ENCODE data around the gene CARS2.
"Not testable (repeated sequence)": the region's sequence is repeated elsewhere in the genome, so short reads cannot be mapped to it uniquely, and the experiment has no call there.

Gene CARS2

DNA sequence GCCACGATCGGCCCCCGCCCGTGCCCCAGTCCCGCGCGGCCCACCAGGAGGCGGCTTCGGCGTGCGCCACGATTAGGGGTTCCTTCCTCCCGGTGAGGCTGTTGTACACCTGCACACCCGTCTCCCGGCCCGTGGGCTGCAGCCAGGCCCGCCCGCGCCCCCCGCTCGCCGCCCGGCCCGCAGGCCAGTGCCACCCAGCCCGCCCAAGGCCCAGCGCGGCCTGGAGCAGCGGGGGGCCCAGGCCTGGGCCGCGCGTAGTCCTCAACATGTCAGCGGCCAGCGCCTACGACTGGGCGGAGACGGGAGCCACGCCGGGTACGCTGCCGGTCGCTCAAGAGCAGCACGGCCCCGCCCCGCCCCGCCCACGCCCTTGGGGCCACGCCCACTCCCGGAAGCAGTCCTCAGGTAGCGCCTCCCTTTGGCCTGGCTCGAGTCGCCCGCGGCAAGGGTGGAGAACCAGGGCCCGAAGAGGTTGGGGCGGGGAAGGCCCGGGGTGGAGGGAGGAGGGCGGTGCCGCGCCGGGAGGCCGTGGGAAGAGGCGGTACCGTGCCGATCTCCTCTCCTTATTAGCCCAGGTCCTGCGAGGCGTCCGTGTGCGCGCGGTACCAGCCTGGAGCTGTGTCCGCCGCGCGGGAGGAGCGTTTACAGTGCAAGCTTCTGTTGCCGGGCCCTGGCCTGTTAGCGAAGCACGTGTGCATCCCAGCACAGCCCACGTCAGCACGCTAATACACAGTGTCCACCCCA lies at the start of gene CARS2:
Gene CARS2 (minus strand): TSS at position 291 of the 744 bp plus-strand sequence. CDS start 23 bp downstream, at position 268.
- H3K27ac ChIP-seq, result peak within 1 kb of the TSS; percentile 95
- DNase-seq (ENCODE audit: low read depth, low spot score), result peak; percentile 73

- H3K27ac ChIP-seq, result no peak overlapping the region
- no peak for DNase-seq (ENCODE audit: low read depth, low spot score)
Measured at GRCh38 chr13:110748271-110748670, 42.4 kb upstream of the CARS2 start.

DNA sequence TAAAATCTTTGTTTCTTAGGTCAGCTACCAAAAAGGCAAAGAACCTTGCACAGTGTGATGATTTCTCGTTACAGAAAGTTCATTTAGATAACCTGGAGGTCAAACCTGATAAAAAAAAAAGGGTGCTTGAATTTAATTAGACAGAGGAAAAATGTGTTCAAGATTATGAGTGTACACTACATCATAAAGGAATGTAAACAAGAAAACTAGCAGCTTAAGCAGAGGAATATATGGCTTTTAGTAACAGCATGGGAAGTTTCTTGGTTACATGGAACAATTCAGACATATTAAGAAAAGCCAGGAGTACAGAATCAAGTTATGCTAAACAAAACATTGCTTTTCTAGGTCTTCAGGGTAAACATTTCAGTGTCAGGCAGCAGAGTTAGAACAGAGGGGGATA lies 40.5 kb upstream of the CARS2 start:
- DNase-seq (ENCODE audit: low read depth, low spot score), result no peak
- H3K27ac ChIP-seq, result no peak overlapping the region

- no peak overlapping the region for H3K27ac ChIP-seq
- DNase-seq (ENCODE audit: low read depth, low spot score), result no peak
Measured at GRCh38 chr13:110743687-110744086, 37.8 kb upstream of the CARS2 start.

- no peak overlapping the region for H3K27ac ChIP-seq
- no peak for DNase-seq (ENCODE audit: low read depth, low spot score)
Measured at GRCh38 chr13:110737555-110737954, 31.6 kb upstream of the CARS2 start.

GRCh38 chr13:110734561-110734960 lies 28.6 kb upstream of the CARS2 start:
- DNase-seq (ENCODE audit: low read depth, low spot score), result no peak
- no peak overlapping the region for H3K27ac ChIP-seq

DNA sequence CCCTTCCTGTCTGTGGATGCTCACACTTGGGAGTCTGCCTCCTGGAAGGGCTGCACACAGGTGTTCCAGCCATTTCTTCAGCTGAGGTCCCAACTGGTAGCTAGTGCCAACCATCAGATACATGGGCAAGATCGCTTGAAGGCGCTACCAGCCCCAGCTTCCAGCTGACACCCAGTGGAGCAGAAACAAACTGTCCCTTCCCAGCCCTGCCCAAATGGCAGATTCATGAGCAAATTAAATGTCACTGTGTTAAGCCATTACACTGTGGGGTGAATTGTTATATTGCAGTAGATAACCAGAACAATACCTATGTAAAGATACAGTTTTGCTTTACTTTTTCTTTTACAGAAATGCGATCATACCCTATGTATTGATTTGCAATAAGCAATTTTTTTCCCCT lies 25.2 kb upstream of the CARS2 start:
- DNase-seq (ENCODE audit: low read depth, low spot score), result no peak
- no peak overlapping the region for H3K27ac ChIP-seq

- no peak overlapping the region for H3K27ac ChIP-seq
- no peak for DNase-seq (ENCODE audit: low read depth, low spot score)
Measured at GRCh38 chr13:110726726-110727125, 20.8 kb upstream of the CARS2 start.

DNA sequence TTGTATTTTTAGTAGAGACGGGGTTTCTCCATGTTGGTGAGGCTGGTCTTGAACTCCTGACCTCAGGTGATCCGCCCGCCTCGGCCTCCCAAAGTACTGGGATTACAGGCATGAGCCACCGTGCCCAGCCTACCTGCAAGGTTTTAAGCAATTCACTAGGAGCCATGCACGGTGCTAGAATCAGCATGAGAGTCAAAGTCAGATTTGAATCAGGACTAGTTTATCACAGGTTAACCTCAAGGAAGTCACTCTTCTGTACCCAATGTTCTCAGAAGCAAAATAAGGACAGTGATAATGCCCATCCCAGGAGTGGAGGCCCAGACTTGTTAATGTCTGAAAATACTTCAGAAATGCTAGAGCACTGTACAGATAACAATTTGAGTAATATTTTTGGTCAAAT lies 20.2 kb upstream of the CARS2 start:
- H3K27ac ChIP-seq; DNase-seq (ENCODE audit: low read depth, low spot score): not testable (repeated sequence)

DNA sequence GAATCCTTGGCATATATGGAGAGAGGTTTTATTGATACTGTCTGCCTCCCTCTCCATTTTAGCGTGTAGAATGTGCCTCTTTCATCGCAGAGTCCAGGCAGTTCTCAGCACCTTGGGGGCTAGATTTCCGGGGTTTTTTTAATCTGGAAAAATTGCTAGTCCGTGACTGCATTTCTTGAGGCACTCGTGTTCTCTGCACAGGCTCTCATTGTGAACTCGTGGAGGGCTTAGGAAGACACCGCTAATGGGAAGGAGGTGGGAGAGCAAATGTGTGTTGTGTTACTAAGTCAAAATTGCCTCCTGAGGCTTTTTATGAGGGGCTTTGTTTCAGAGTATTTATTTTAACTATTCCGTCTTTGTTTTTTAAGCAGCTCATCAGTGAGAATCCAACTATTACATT lies 17.7 kb upstream of the CARS2 start:
- H3K27ac ChIP-seq, result no peak overlapping the region
- no peak for DNase-seq (ENCODE audit: low read depth, low spot score)

DNA sequence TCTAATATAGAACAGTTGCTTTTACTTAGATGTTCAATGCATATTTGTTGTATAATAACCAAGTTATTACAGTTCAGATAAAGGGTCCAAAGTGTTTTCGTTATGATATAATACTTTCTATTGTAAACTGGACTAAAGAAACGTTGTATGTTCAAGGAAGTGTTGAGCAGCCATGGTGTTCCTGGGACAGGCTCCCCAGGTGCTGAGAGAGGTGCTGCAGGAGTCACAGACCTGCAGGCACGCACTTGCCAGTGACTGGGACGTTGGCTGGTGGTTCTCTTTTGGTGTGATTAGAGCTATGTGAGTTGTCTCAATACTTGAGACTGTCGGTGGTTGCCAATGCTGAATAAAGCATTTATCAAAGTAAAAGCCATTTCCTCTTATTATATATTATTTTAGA lies 17.1 kb upstream of the CARS2 start:
- H3K27ac ChIP-seq, result no peak overlapping the region
- DNase-seq (ENCODE audit: low read depth, low spot score), result no peak

GRCh38 chr13:110719036-110719710 lies 13.3 kb upstream of the CARS2 start:
- no peak overlapping the region for H3K27ac ChIP-seq
- DNase-seq (ENCODE audit: low read depth, low spot score), result no peak

GRCh38 chr13:110716247-110716515 lies 10.3 kb upstream of the CARS2 start:
- peak overlapping the region; percentile 47 for H3K27ac ChIP-seq
- DNase-seq (ENCODE audit: low read depth, low spot score), result no peak

GRCh38 chr13:110715395-110716246 lies 9.7 kb upstream of the CARS2 start:
- peak; percentile 99 for DNase-seq (ENCODE audit: low read depth, low spot score)
- H3K27ac ChIP-seq, result peak overlapping the region; percentile 94

GRCh38 chr13:110714797-110715394 lies 9.0 kb upstream of the CARS2 start:
- DNase-seq (ENCODE audit: low read depth, low spot score), result no peak
- peak overlapping the region; percentile 94 for H3K27ac ChIP-seq

DNA sequence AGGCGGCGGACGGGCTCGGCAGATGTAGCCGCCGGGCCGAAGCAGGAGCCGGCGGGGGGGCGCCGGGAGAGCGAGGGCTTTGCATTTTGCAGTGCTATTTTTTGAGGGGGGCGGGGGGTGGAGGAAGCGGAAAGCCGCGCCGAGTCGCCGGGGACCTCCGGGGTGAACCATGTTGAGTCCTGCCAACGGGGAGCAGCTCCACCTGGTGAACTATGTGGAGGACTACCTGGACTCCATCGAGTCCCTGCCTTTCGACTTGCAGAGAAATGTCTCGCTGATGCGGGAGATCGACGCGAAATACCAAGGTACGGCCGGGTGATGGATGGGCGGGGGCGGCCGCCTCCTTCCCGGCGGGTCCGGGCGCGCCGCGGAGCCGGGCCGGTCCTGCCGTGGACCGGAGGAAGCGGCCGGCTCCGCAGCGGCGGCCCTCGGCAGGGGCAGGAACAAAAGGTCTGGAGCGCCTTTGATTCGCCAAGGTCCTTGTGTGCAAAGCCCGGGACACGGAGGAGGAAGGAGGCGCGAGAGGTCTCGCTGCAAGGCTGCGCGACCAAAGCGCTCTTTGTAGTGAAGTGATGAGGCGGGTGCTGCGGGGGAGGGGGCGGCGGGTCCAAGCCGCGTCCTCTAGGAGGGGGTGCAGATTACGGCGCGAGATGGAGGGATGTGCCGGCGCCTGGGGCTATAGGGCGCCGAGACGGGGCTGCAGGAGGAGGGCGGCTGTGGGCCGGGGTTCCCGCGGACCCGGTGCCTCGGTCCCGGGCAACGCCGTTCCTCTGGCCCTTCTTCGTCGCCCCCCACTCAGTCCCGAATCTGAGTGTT lies 8.3 kb upstream of the CARS2 start:
- DNase-seq (ENCODE audit: low read depth, low spot score), result no peak
- peak overlapping the region; percentile 94 for H3K27ac ChIP-seq

DNA sequence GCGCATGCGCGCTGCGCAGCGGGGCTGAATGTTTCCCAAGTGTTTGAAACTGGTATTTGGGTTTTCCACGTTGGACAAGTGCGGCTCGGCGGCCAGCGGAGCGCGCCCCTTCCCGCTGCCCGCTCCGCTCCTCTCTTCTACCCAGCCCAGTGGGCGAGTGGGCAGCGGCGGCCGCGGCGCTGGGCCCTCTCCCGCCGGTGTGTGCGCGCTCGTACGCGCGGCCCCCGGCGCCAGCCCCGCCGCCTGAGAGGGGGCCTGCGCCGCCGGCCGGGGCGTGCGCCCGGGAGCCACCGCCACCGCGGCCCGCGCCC lies 7.7 kb upstream of the CARS2 start, which contains the start of gene ING1:
Gene ING1 (plus strand): TSS at position 59 of the 311 bp plus-strand sequence. CDS start 450 bp downstream, outside the sequence.
- DNase-seq (ENCODE audit: low read depth, low spot score), result no peak
- peak within 1 kb of the TSS; percentile 94 for H3K27ac ChIP-seq

DNA sequence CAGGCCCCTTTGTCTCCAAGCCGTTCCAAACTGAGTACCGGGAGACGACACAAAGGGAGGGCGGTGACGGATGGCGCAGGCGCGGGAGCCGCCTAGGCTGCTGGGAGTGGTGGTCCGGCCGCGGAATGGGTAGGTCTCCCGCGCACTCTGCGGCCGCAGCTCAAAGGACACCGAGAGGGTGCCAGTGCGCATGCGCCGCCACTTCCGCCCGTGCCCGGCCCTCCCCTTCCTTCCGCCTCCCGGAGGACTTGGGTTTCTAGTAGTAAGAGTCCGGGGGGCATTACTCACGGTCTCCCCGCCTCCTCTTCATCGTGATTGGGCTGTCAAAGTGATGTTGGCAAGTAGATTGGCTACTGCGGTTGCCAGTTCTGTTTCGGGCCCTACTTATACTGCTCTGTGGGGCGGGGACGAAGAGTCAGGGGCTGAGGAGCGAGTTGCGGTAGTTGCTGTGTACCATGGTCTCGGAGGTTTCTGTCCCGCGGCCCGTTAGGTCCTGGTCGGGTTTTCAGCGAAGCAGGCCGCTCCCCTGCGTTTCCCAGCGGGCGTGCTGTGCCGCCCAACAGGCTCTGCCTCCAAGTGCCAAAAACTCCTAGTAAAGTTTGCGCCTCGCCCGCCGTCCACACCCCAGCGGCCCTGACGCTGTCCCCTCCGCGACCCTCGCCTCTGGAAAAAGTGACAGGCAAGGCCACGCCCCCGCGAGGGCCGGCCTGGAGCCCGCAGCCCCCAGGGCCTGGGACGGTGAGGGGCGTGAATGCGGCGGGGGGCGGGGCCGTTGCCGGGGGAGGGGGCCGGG lies 7.1 kb upstream of the CARS2 start:
- H3K27ac ChIP-seq, result peak overlapping the region; percentile 94
- DNase-seq (ENCODE audit: low read depth, low spot score), result peak; percentile 98

Data from epithelial cell of prostate (primary cell).